SU-DHL-6 (cell line): ENCODE data around the gene HIBADH.

Experiments used
- H2AFZ ChIP-seq: fragments of 200-600 bp; sonication (generic); 2 replicates; pipeline ENCODE4 v1.6.1; 2014; ENCODE audit warnings: low read depth, mild to moderate bottlenecking, moderate library complexity, mixed read lengths, antibody characterized with exemption, low read length; ENCODE audit not compliant: severe bottlenecking
- H3F3A ChIP-seq: fragments of 200-600 bp; shearing (Covaris generic); 2 replicates; pipeline ENCODE4 v1.6.0; 2016; ENCODE audit warnings: antibody characterized with exemption, mild to moderate bottlenecking; ENCODE audit not compliant: insufficient read depth
- H3K27ac ChIP-seq: fragments of 200-600 bp; sonication (generic); 2 replicates; pipeline ENCODE4 v1.5.1; 2016; ENCODE audit warnings: low read depth, mild to moderate bottlenecking, low read length, moderate library complexity, mixed read lengths
- H3K27me3 ChIP-seq: fragments of 200-600 bp; sonication (generic), shearing (Covaris generic); 2 replicates; pipeline ENCODE4 v1.6.0; 2014; ENCODE audit warnings: mild to moderate bottlenecking, low read length
- H3K36me3 ChIP-seq: fragments of 200-600 bp; sonication (generic); 2 replicates; pipeline ENCODE4 v1.6.1; 2014; ENCODE audit warnings: mild to moderate bottlenecking, low read length, mixed read lengths
- H3K4me2 ChIP-seq: fragments of 300-600, 200-600 bp; shearing (Covaris generic), sonication (generic); 2 replicates; pipeline ENCODE4 v1.6.0; 2014; ENCODE audit warnings: low read length, low read depth, mild to moderate bottlenecking; ENCODE audit not compliant: poor library complexity, severe bottlenecking
- H3K4me3 ChIP-seq: fragments of 200-600 bp; sonication (generic); 2 replicates; pipeline ENCODE4 v1.5.1; 2014; ENCODE audit warnings: antibody characterized with exemption, low read length, mild to moderate bottlenecking, mixed read lengths; ENCODE audit not compliant: insufficient read depth, poor library complexity, severe bottlenecking
- H3K79me2 ChIP-seq: fragments of 200-600 bp; sonication (generic); 2 replicates; pipeline ENCODE4 v1.6.1; 2014; ENCODE audit warnings: mild to moderate bottlenecking, low read length, moderate library complexity; ENCODE audit not compliant: insufficient read depth
- H3K9ac ChIP-seq: fragments of 200-600 bp; sonication (generic); 2 replicates; pipeline ENCODE4 v1.7.0; 2014; ENCODE audit warnings: mild to moderate bottlenecking, low read length
- H3K9me2 ChIP-seq: fragments of 200-600 bp; sonication (generic); replicated peaks from 2 replicates; pipeline ENCODE4 v1.6.1; 2014; ENCODE audit warnings: low read length; ENCODE audit not compliant: insufficient read depth
- H3K9me3 ChIP-seq: fragments of 200-600 bp; sonication (generic); 2 replicates; pipeline ENCODE4 v1.6.1; 2014; ENCODE audit warnings: low read length, mixed read lengths; ENCODE audit not compliant: insufficient read depth
- H4K20me1 ChIP-seq: fragments of 200-600 bp; sonication (generic); 2 replicates; pipeline ENCODE4 v1.6.1; 2014; ENCODE audit warnings: low read depth, mild to moderate bottlenecking, antibody characterized with exemption, low read length, moderate library complexity, mixed read lengths
- EZH2phosphoT487 ChIP-seq: fragments of 200-600 bp; sonication (generic), shearing (Covaris generic); conservative IDR thresholded peaks from 2 replicates; pipeline ENCODE4 v1.6.1; 2018; ENCODE audit warnings: mild to moderate bottlenecking, antibody characterized with exemption, low read length, moderate library complexity, mixed read lengths
- TF ChIP-seq, protein P1 (sequence below): fragments of 200-600 bp; sonication (generic); IDR thresholded peaks from one replicate; pipeline ENCODE4 v1.5.1; 2017; ENCODE audit warnings: antibody characterized with exemption, mild to moderate bottlenecking, low read length, moderate library complexity; ENCODE audit not compliant: insufficient read depth, poor library complexity, severe bottlenecking

The HIBADH gene

DNA sequence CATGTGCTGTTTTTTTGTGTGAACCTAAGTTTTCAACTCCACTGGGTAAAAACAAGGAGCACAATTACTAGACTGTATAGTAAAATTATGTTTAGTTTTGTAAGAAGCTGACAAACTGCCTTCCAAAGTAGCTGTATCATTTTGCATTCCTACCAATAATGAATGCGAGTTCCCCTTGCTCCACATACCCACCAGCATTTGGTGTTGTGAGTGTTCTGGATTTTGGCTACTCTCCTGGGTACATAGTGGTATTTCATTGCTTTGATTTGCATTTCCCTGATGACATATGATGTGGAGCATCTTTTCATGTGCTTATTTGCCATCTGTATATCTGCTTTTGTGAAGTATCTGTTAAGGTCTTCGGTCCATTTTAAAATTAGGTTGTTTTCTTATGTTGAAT is 178.2 kb downstream of the HIBADH start:
- no peaks in the 10 kb centered on the region for H3K9me2 ChIP-seq
- no peaks in the 10 kb centered on the region for H3K79me2 ChIP-seq
- H2AFZ ChIP-seq, result no peak overlapping the region
- no peak overlapping the region for H3K4me2 ChIP-seq
- H3K4me3 ChIP-seq, result no peak overlapping the region
- no peaks in the 10 kb centered on the region for H4K20me1 ChIP-seq
- TF ChIP-seq, protein P1, sequence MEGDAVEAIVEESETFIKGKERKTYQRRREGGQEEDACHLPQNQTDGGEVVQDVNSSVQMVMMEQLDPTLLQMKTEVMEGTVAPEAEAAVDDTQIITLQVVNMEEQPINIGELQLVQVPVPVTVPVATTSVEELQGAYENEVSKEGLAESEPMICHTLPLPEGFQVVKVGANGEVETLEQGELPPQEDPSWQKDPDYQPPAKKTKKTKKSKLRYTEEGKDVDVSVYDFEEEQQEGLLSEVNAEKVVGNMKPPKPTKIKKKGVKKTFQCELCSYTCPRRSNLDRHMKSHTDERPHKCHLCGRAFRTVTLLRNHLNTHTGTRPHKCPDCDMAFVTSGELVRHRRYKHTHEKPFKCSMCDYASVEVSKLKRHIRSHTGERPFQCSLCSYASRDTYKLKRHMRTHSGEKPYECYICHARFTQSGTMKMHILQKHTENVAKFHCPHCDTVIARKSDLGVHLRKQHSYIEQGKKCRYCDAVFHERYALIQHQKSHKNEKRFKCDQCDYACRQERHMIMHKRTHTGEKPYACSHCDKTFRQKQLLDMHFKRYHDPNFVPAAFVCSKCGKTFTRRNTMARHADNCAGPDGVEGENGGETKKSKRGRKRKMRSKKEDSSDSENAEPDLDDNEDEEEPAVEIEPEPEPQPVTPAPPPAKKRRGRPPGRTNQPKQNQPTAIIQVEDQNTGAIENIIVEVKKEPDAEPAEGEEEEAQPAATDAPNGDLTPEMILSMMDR, result no peak
- no peak for TF ChIP-seq EZH2phosphoT487
- no peak overlapping the region for H3K9ac ChIP-seq
- H3F3A ChIP-seq, result no peaks in the 10 kb centered on the region
- H3K36me3 ChIP-seq, result no peaks in the 10 kb centered on the region
- no peaks in the 10 kb centered on the region for H3K9me3 ChIP-seq
- no peak overlapping the region for H3K27ac ChIP-seq
- H3K27me3 ChIP-seq, result no peaks in the 10 kb centered on the region; the same call in 1 of the 2 replicates

DNA sequence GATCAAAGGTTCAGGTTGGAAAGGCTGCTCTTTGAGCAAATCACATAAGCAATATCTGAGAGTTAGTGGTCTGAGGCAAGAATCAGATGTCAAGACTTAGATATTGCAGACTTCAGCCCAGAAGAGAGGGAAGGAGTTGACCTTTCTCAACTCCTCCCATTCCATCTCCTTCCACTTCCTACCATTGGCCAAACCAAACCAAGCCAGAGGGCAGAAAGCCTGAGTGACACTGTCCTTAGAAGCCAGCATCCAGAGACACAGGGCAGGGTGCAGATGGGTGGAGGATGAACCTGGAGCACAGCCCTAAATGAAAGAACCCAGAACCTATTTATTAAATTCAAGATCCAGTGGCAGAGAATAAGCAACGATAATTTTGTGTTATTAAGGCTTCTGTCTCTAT is 180.5 kb downstream of the HIBADH start:
- H2AFZ ChIP-seq, result no peak overlapping the region
- H3K27ac ChIP-seq, result no peak overlapping the region
- no peaks in the 10 kb centered on the region; the same call in 1 of the 2 replicates for H3K27me3 ChIP-seq
- H4K20me1 ChIP-seq, result no peaks in the 10 kb centered on the region
- no peak for TF ChIP-seq EZH2phosphoT487
- TF ChIP-seq, protein P1, result no peak
- H3K9me2 ChIP-seq, result no peaks in the 10 kb centered on the region
- no peaks in the 10 kb centered on the region for H3F3A ChIP-seq
- no peaks in the 10 kb centered on the region for H3K9me3 ChIP-seq
- H3K79me2 ChIP-seq, result no peaks in the 10 kb centered on the region
- H3K36me3 ChIP-seq, result no peaks in the 10 kb centered on the region
- no peak overlapping the region for H3K9ac ChIP-seq
- H3K4me2 ChIP-seq, result no peak overlapping the region
- H3K4me3 ChIP-seq, result no peak overlapping the region

DNA sequence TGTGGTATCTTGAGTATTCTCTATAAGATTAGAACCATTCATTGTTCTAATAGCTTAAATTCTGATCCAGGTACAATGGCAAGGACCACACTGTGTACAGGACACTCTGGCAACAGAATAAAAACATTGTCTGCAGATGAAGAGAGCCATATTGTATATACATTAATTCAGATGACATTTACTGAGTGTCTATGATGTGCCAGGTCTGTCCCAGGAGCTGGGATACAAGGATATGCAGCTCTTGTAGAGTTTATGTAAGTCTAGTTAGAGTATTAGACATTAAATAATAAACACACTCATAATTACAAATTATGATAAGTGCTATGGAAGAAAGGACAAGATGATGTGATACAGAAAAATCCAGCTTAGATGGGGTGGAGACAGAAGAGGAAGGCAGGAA is 184.1 kb downstream of the HIBADH start:
- no peaks in the 10 kb centered on the region for H3K36me3 ChIP-seq
- H3K9me3 ChIP-seq, result no peaks in the 10 kb centered on the region
- no peaks in the 10 kb centered on the region for H3F3A ChIP-seq
- H2AFZ ChIP-seq, result no peak overlapping the region
- H3K9me2 ChIP-seq, result no peaks in the 10 kb centered on the region
- H3K79me2 ChIP-seq, result no peaks in the 10 kb centered on the region
- no peaks in the 10 kb centered on the region; the same call in 1 of the 2 replicates for H3K27me3 ChIP-seq
- no peak overlapping the region for H3K4me3 ChIP-seq
- no peak overlapping the region for H3K9ac ChIP-seq
- no peaks in the 10 kb centered on the region for H4K20me1 ChIP-seq
- no peak overlapping the region for H3K27ac ChIP-seq
- no peak overlapping the region for H3K4me2 ChIP-seq
- TF ChIP-seq, protein P1, result no peak
